Measurements from ENCODE around the gene VCAN.

- TF ChIP-seq CTCF (IDR thresholded peaks at IDR 0.05) (no peak), EZH2 (IDR thresholded peaks at IDR 0.05; ENCODE audit: borderline replicate concordance, insufficient read depth, low read depth, low read length, poor library complexity, severe bottlenecking) (no peak)
Observed at GRCh38 chr5:83496626-83497025, 25.1 kb downstream of the VCAN start.

Data from B cell (primary cell).